ENCODE results near the gene BMP2K. TPM values are rescaled to one million over a fixed set of nuclear protein-coding genes. Genes with fewer than 3 reads are reported as not detected.

The BMP2K gene
- total and polyA plus RNA-seq, 12 donors = 4.9 to 36.5 (median 28.1) TPM

DNA sequence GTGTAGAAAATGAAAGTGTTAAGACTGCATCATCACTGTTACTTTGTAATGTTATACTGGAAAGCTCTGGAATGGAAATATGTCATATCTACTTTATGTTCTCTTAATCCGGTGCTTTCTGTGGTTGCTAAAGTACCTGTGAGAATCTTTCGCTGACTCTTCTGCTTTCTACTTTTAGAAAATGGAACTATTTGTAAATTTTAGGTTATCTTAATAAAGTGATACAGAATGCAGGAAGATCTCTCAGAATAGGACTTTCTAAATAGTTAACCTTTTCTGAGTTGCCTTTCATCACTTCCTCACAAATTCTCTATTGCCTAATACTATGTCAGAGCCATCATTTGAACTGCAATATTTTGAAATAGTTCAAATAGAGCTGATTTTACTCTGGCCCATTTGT, 69.3 kb downstream of the BMP2K start:
- Histone ChIP-seq H3K27me3 (no peaks in the 10 kb centered on the region), H3K9me3 (no peaks in the 10 kb centered on the region), H3K27ac (no peak overlapping the region), H3K4me1 (peaks cover 0 to 14% (median 0%) of the 10 kb centered on the region in 9 donors), H3K4me3 (no peak overlapping the region), H3K36me3 (peaks cover 0 to 26% (median 0%) of the 10 kb centered on the region in 9 donors)
- DNase-seq (no peak), ATAC-seq (no peak)
- WGBS, 2 donors = 82 to 85% methylated on average over 2 of the region's 2 CpGs
- intact Hi-C loops (cut with DNase I) = loop anchor here in 1 of 10 donors (5.0 kb wide), 1 partner anchor 63 kb away; no protein-coding TSS in a partner anchor
- TF ChIP-seq, protein P1, sequence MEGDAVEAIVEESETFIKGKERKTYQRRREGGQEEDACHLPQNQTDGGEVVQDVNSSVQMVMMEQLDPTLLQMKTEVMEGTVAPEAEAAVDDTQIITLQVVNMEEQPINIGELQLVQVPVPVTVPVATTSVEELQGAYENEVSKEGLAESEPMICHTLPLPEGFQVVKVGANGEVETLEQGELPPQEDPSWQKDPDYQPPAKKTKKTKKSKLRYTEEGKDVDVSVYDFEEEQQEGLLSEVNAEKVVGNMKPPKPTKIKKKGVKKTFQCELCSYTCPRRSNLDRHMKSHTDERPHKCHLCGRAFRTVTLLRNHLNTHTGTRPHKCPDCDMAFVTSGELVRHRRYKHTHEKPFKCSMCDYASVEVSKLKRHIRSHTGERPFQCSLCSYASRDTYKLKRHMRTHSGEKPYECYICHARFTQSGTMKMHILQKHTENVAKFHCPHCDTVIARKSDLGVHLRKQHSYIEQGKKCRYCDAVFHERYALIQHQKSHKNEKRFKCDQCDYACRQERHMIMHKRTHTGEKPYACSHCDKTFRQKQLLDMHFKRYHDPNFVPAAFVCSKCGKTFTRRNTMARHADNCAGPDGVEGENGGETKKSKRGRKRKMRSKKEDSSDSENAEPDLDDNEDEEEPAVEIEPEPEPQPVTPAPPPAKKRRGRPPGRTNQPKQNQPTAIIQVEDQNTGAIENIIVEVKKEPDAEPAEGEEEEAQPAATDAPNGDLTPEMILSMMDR (IDR thresholded peaks at IDR 0.05) = no peak

DNA sequence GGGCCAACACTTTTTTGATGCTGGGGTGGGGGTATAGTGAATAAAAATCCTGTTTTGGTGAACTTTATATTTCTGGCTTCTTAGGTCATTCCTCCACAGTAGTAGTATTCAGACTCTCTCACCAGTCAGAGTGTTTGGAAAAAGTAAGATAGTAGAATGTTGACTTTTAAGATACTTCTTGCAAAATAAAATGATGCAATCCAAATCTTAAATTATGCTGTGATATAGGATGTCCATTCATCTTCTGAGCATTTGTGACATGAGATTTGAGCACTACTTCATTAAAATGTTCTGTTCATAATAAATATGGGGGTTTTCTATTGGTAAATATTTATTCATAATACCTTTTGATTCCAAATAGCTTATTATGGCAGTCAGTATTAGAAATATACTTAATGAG, 70.1 kb downstream of the BMP2K start:
- ATAC-seq = no peak
- H3K36me3 ChIP-seq = peaks cover 0 to 34% (median 4%) of the 10 kb centered on the region in 9 donors
- H3K9me3 ChIP-seq = no peaks in the 10 kb centered on the region
- no peak overlapping the region for H3K4me3 ChIP-seq
- H3K4me1 ChIP-seq = peaks cover 0 to 14% (median 0%) of the 10 kb centered on the region in 9 donors
- no peaks in the 10 kb centered on the region for H3K27me3 ChIP-seq
- no peak overlapping the region for H3K27ac ChIP-seq
- DNase-seq = no peak
- TF ChIP-seq, protein P1 (IDR thresholded peaks at IDR 0.05) = no peak
- intact Hi-C loops (cut with DNase I) = loop anchor here in 1 of 10 donors (5.0 kb wide), 1 partner anchor 64 kb away; no protein-coding TSS in a partner anchor

GRCh38 chr4:78862314-78862737, 86.2 kb downstream of the BMP2K start:
- Histone ChIP-seq H3K9me3 (no peaks in the 10 kb centered on the region), H3K4me1 (peaks cover 0 to 10% (median 3%) of the 10 kb centered on the region in 9 donors), H3K4me3 (no peak overlapping the region), H3K27me3 (no peaks in the 10 kb centered on the region), H3K27ac (no peak overlapping the region), H3K36me3 (peaks cover 0 to 64% (median 9%) of the 10 kb centered on the region in 9 donors)
- TF ChIP-seq, protein P1 (IDR thresholded peaks at IDR 0.05) = no peak
- DNase-seq (no peak), ATAC-seq (no peak)
- WGBS, 2 donors = 89 to 94% methylated on average over 2 of the region's 2 CpGs
- intact Hi-C loops (cut with DNase I) = loop anchor here (2.0 to 10.0 kb wide), 9 partner anchors 85 to 908 kb away; partner anchors contain the start of gene BMP2K (in 6 of the 10)

GRCh38 chr4:78863254-78863869, 87.2 kb downstream of the BMP2K start:
- TF ChIP-seq, protein P1 (IDR thresholded peaks at IDR 0.05) = no peak
- DNase-seq = no peak
- 86 to 88% methylated on average over 5 of the region's 5 CpGs for WGBS, 2 donors
- no peak overlapping the region for H3K4me3 ChIP-seq
- peaks cover 0 to 6% (median 0%) of the 10 kb centered on the region in 9 donors for H3K4me1 ChIP-seq
- no peaks in the 10 kb centered on the region for H3K27me3 ChIP-seq
- no peaks in the 10 kb centered on the region for H3K9me3 ChIP-seq
- intact Hi-C loops (cut with DNase I) = loop anchor here (2.0 to 10.0 kb wide), 9 partner anchors 86 to 909 kb away; partner anchors contain the start of gene BMP2K (in 6 of the 10)
- no peak for ATAC-seq
- peaks cover 0 to 75% (median 16%) of the 10 kb centered on the region in 9 donors for H3K36me3 ChIP-seq
- H3K27ac ChIP-seq = no peak overlapping the region
